Thyroid gland (tissue), 4 donors: ENCODE results near the gene CLEC7A. TPM values are rescaled to one million over a fixed set of nuclear protein-coding genes. Genes with fewer than 3 reads are reported as not detected.

Experiments
- DNase-seq, 2 donors: peaks; one replicate each; pipeline ENCODE4 v3.0.0-alpha.2; 2019
- H3K27ac ChIP-seq, 3 donors: fragments of 200-600 bp; sonication (generic); 1 replicate in 2 of 3; 2 replicates in 1 of 3; pipeline ENCODE4 v1.5.1; 2016 to 2019; ENCODE audit warnings: mild to moderate bottlenecking in 1 of 3, moderate library complexity in 1 of 3
- H3K27me3 ChIP-seq: fragments of 200-600 bp; sonication (generic); one replicate; pipeline ENCODE4 v1.5.1; 2019
- H3K36me3 ChIP-seq, 2 donors: fragments of 200-600 bp; sonication (generic); one replicate each; pipeline ENCODE4 v1.5.1; 2016 to 2019
- H3K4me1 ChIP-seq, 2 donors: fragments of 200-600 bp; sonication (generic); one replicate each; pipeline ENCODE4 v1.5.1; 2017 to 2019
- H3K4me3 ChIP-seq, 3 donors: fragments of 200-600 bp; sonication (generic); replicated peaks in 1 of 3; 1 replicate in 2 of 3; 2 replicates in 1 of 3; pipeline ENCODE4 v1.5.1; 2016; ENCODE audit warnings: mild to moderate bottlenecking in 1 of 3
- H3K9me3 ChIP-seq: fragments of 200-600 bp; sonication (generic); one replicate; pipeline ENCODE4 v1.5.1; 2017
- CTCF ChIP-seq, 6 experiments: fragments of 200-600 bp in 3 of 6; fragments of 450-650 bp in 3 of 6; sonication (generic) in 3 of 6; IDR thresholded peaks; one replicate each; pipeline ENCODE4 v1.5.1; 2016 to 2019; ENCODE audit warnings: antibody characterized with exemption in 6 of 6, mild to moderate bottlenecking in 2 of 6, inconsistent platforms in 1 of 6, moderate library complexity in 1 of 6
- POLR2A ChIP-seq, 2 donors: fragments of 450-650 bp; IDR thresholded peaks; one replicate each; pipeline ENCODE4 v1.6.1; 2017; ENCODE audit warnings: antibody characterized with exemption in 2 of 2, mild to moderate bottlenecking in 2 of 2, moderate library complexity in 1 of 2
- WGBS, 2 donors: methylation state at CpG; one replicate each; pipeline ENCODE4 v1.1.5; 2017; 5-methylcytosine and 5-hydroxymethylcytosine counted together
- intact Hi-C: fragments of 100-400 bp; cut with DNase I; formaldehyde crosslinking; loops from one replicate; pipeline ENCODE4 v1.15.1; 2023
- total RNA-seq, 4 donors: library from RNA; depleted of rRNA; stranded (reverse); fragments of >200 nt; gene quantifications; one replicate each; pipeline ENCODE4 v1.2.3, GENCODE V29; 2016

Gene CLEC7A
- total RNA-seq, 4 donors from 2014 or later: 2.7 to 9.4 (median 5.2) TPM

- Histone ChIP-seq H3K36me3 (no peaks in the 10 kb centered on the region), H3K4me1 (no peaks in the 10 kb centered on the region), H3K27me3 (no peaks in the 10 kb centered on the region), H3K4me3 (no peak overlapping the region), H3K27ac (no peak overlapping the region), H3K9me3 (no peaks in the 10 kb centered on the region)
- no peak for TF ChIP-seq CTCF (IDR thresholded peaks at IDR 0.05)
- no peak for TF ChIP-seq POLR2A (IDR thresholded peaks at IDR 0.05)
- DNase-seq: no peak
- WGBS, 2 donors: 89 to 90% methylated on average over 38 of the region's 38 CpGs
- intact Hi-C loops: no loop called here
Measured at GRCh38 chr12:10111451-10111850, 18.5 kb downstream of the CLEC7A start.

GRCh38 chr12:10110256-10110844, 19.6 kb downstream of the CLEC7A start:
- no peak for TF ChIP-seq CTCF (IDR thresholded peaks at IDR 0.05)
- no peak for TF ChIP-seq POLR2A (IDR thresholded peaks at IDR 0.05)
- Histone ChIP-seq H3K27me3 (no peaks in the 10 kb centered on the region), H3K27ac (no peak overlapping the region), H3K4me1 (no peaks in the 10 kb centered on the region), H3K9me3 (no peaks in the 10 kb centered on the region), H3K4me3 (no peak overlapping the region), H3K36me3 (no peaks in the 10 kb centered on the region)
- 88 to 91% methylated on average over 2 of the region's 2 CpGs for WGBS, 2 donors
- no peak for DNase-seq
- intact Hi-C loops: no loop called here

- no peaks in the 10 kb centered on the region for H3K36me3 ChIP-seq
- TF ChIP-seq CTCF (IDR thresholded peaks at IDR 0.05): no peak
- no peak for TF ChIP-seq POLR2A (IDR thresholded peaks at IDR 0.05)
- intact Hi-C loops: no loop called here
- no peak overlapping the region for H3K27ac ChIP-seq
- H3K4me1 ChIP-seq: peaks cover 3 to 5% of the 10 kb centered on the region in 2 donors
- DNase-seq: no peak
- no peaks in the 10 kb centered on the region for H3K9me3 ChIP-seq
- no peaks in the 10 kb centered on the region for H3K27me3 ChIP-seq
- 44 to 63% methylated on average over 1 to 2 of the region's 2 CpGs for WGBS, 2 donors
- H3K4me3 ChIP-seq: no peak overlapping the region
Measured at GRCh38 chr12:10102322-10102721, 27.7 kb downstream of the CLEC7A start.

- H3K4me3 ChIP-seq: no peak overlapping the region
- no peaks in the 10 kb centered on the region for H3K9me3 ChIP-seq
- no peak overlapping the region for H3K27ac ChIP-seq
- 83 to 100% methylated on average over 1 of the region's 1 CpG for WGBS, 2 donors
- no peaks in the 10 kb centered on the region for H3K36me3 ChIP-seq
- H3K4me1 ChIP-seq: peaks cover 3 to 5% of the 10 kb centered on the region in 2 donors
- intact Hi-C loops: no loop called here
- DNase-seq: no peak
- no peak for TF ChIP-seq POLR2A (IDR thresholded peaks at IDR 0.05)
- no peaks in the 10 kb centered on the region for H3K27me3 ChIP-seq
Measured at GRCh38 chr12:10101648-10102220, 28.3 kb downstream of the CLEC7A start.

GRCh38 chr12:10101042-10101579, 28.9 kb downstream of the CLEC7A start:
- 54 to 62% methylated on average over 5 of the region's 5 CpGs for WGBS, 2 donors
- DNase-seq: peak in 1 of 2 donors; percentile 3
- Histone ChIP-seq H3K9me3 (no peaks in the 10 kb centered on the region), H3K4me3 (no peak overlapping the region), H3K36me3 (no peaks in the 10 kb centered on the region), H3K27ac (no peak overlapping the region), H3K27me3 (no peaks in the 10 kb centered on the region), H3K4me1 (peaks cover 3 to 5% of the 10 kb centered on the region in 2 donors)
- TF ChIP-seq POLR2A (IDR thresholded peaks at IDR 0.05): no peak
- TF ChIP-seq CTCF (IDR thresholded peaks at IDR 0.05): no peak
- intact Hi-C loops: no loop called here
